Myocyte (in vitro differentiated cells): Measurements from ENCODE around the gene MAPKAPK2. TPM values are rescaled to one million over a fixed set of nuclear protein-coding genes. Genes with fewer than 3 reads are reported as not detected.
A peak's percentile ranks its signal among the peaks of the same experiment; 100 is the strongest.

Experiments
- DNase-seq: peaks from one replicate; pipeline ENCODE4 v3.0.0-alpha.2; 2012; ENCODE audit warnings: low read depth
- total RNA-seq: library from RNA; depleted of rRNA; stranded (reverse); fragments of >200 nt; gene quantifications from 2 replicates; pipeline ENCODE4 v1.2.3, GENCODE V29; 2014

MAPKAPK2 gene
- total RNA-seq, 1 donor from 2014 or later, result 74.5 TPM

DNA sequence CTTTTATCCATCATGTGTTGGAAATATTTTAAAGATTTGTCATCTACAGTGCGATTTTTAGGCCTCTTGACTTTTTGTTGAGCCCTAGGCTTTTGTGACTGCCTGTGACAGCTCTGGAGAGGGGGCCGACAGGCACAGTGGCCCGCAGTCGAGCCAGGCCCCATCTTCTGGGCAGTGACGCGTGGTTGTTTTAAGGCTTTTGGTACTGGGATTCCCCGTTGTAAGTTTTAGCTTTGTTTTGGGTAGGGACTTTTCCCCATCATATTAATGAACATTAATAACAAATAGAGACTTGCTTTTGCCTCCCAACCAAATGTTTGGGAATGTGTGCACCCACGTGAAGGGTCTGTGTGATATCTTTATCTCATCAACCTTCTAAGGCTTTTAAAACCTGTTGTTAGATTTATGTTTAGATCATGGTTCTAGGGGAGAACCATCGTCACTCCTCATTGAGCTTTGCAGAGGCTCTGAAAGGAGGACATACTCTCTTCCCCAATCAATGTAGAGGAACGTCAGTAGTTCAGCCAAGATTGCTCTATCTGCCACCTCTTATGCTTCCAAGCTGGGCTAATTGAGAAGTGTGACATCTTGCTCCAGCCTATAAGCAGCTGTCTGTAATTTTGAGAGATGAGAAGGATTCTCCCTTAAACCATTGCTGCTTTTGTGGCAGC is 34.6 kb downstream of the MAPKAPK2 start:
- DNase-seq, result no peak

- DNase-seq, result no peak
These were observed 36.7 kb downstream of the MAPKAPK2 start for GRCh38 chr1:206721454-206721853.

GRCh38 chr1:206722751-206723461 is 38.2 kb downstream of the MAPKAPK2 start:
- peak; percentile 53 for DNase-seq

DNA sequence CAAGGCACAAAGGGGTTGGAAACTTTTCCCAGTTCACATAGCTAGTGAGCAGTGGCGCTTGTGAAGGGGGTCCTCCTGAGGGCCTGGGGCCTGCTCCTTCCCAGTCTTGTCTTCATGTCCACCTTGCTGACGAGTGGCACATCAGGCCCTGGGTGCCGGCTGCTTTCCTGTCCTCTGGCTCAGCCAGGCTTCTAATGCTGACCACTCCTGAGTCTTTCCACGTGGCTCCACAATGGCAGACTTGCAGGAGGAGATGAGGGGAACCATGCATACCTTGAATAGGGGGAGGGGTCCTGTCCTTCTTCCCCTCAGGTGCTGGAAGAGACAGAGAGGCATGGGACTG is 38.7 kb downstream of the MAPKAPK2 start:
- no peak for DNase-seq

- DNase-seq, result peak; percentile 74
These were observed 39.2 kb downstream of the MAPKAPK2 start for GRCh38 chr1:206723805-206724472.

DNA sequence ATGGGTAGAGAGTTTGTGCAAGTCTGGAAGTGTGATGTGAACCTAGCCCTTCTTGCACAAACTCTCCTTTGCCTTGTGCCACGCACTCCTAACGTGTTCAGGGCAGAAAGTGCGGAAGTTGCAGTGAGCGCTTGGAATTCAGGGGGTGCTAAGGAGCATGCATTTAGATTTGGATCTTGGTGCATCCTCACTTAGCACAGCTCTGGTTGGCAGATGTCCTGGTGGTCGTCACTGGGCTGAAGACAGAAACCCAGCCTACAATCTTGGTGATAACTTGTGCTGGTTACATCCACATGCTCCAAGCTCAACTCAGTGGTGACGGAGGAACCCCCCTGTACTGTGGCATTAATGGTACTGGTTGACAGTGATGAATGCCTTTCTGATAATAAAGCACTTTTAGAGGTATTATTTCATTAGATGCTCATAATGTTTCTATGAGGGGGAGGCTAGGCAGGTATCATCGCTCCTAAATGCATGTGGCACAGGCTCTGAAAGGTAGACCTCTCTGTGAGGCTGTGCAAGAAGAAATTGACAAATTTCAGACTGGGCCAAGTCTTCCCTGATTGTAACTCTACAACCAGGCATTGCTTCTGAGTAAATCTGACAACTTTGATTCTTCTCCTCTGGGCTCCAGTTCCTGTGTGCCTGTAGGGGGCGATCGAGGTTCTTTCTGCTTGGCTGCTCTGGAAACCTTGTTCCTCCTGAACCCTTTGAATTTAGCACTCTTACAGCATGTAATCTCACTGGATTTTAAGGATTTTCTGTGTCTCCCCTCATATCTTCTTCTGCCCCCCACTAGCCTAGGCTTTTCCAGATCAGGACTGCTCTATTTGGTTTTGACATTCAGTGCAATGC is 40.6 kb downstream of the MAPKAPK2 start:
- no peak for DNase-seq

- DNase-seq, result no peak
These were observed 43.4 kb downstream of the MAPKAPK2 start for GRCh38 chr1:206727981-206728696.

GRCh38 chr1:206728697-206728987 is 43.9 kb downstream of the MAPKAPK2 start:
- no peak for DNase-seq

DNA sequence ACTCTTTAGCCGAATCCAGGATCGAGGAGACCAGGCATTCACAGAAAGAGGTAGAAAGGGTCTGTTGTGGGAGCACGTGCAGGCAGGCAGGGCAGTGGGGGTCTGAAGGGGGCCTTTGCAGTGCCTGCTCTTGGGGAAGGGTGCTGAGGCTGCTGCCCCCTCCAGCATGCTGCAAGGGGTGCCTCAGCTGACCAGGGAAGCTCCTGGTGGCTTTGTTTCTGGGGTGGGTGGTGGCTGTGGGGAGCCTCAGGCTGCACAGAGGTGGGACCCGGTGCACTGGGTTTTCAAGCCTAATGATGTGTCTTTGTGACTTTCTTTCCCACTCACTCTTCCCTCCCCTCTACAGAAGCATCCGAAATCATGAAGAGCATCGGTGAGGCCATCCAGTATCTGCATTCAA is 44.3 kb downstream of the MAPKAPK2 start:
- no peak for DNase-seq

- DNase-seq, result no peak
These were observed 44.8 kb downstream of the MAPKAPK2 start for GRCh38 chr1:206729507-206729906.

- no peak for DNase-seq
These were observed 47.8 kb downstream of the MAPKAPK2 start for GRCh38 chr1:206732508-206732907.

DNA sequence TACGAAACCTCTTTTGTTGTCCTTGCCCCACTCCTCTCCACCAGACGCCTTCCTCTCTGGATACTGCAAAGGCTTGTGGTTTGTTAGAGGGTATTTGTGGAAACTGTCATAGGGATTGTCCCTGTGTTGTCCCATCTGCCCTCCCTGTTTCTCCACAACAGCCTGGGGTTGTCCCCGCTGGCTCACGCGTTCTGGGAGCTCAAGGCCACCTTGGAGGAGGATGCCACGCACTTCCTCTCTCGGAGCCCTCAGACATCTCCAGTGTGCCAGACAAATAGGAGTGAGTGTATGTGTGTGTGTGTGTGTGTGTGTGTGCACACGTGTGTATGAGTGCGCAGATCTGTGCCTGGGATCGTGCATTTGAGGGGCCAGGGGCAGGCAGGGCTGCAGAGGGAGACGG is 48.3 kb downstream of the MAPKAPK2 start:
- no peak for DNase-seq

- DNase-seq, result no peak
These were observed 49.9 kb downstream of the MAPKAPK2 start for GRCh38 chr1:206734499-206735142.

GRCh38 chr1:206735553-206736031 is 50.9 kb downstream of the MAPKAPK2 start:
- DNase-seq, result no peak

DNA sequence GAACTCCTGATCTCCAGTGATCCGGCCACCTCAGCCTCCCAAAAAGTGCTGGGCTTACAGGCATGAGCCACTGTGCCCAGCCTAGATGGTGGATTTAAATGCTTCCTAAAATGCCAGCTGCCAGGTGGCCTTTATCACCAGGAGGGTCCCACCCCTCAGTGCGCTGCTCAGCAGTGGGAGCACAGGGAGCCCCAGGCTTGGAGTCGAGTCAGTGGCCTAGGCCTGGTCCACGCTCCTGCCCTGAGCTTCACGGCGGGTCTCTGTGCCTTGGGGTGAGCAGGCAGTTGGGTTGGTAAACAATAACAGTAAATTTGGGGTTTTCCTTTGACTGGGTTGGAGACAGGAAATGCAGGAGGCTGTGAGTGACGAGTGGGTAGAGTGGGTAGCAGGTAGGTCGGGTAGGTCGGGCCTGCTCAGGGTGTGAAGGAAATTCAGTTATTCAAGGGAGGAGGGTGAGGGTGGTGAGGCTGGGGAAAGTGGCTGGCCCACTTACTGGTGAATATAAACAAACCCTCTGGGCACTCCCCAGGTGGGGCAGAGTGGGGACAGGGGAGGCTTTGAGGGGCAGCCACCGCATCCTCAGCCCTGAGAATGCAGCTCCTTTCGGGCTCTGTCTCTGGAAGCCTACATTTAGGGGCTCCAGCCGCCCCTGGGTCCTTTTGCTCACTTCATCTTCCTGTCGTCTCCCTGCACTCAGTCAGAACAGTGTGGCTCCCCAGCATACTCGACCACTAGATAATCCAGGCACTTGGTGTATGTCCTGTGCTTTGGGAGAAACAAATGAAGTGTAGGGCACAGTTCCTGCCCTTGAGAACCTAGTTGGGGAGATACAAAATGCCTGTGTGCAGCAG is 52.4 kb downstream of the MAPKAPK2 start:
- DNase-seq, result no peak

DNA sequence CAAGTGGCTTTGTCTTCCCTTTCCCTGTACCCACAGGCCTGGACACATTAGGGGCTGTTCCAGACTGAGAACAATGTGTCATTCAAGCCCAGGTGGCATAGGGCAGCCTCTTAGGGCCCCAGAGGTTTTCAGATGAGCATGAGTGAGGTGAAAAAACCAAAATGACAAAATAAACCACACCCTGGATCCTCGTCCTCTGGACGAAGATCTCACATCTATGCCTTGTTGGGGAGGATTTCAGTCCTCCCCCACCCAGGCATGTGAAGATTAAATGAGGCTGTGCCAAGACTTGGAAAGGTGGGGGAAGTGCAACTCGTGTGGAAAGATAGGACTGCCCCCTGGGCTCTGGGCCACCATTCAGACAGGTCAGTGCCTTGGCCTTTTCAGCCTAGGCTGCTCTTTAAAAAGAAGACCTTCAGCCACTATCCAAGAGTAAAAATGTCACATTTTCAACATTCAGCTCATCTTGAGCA is 53.1 kb downstream of the MAPKAPK2 start:
- DNase-seq, result no peak

DNA sequence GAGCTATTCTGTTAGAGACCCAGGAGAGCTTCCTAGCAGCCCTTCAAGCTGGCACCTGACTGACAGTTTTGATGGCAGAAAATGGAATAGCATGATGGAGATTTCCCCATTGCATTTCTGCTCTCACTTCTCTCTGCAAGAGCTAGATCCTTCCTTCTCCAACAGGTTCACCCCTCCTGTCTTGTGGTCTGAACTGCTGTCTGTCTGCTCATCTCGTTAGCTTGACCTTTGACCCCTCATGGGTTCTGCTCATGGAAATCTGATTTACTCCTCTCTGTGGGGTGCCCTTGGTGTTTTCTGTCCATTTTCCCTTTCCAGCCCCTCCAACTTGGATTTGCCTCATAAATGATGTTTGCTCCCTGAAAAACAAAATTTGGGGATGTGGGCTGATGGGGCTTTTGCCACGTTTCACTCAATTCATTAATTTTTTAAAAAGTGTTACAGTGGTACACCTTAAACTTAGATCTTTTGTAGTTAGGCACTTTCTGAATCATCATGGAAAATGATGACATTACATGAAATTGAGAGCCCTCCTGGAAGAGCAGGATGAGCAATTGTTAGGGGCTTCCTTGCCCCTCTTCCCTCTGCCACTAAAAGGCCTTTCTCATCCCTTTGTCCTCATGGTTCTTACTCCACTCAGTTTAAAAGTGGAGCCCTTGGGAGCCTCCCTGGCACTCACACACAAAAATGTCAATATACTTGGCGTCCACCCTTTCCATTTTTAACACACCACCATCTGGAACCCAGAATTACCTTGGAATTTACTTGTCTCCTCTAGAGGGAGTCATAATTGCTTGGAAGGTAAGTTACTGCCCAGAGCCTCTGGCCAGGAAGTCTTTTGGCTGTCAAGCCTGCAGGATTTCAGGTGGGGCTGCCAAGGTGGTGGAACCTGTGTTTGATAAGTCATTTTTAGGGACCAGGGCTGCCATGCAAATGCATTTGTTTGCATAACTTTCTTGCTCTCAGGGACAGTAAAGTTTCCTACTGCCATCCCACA is 54.0 kb downstream of the MAPKAPK2 start:
- no peak for DNase-seq

DNA sequence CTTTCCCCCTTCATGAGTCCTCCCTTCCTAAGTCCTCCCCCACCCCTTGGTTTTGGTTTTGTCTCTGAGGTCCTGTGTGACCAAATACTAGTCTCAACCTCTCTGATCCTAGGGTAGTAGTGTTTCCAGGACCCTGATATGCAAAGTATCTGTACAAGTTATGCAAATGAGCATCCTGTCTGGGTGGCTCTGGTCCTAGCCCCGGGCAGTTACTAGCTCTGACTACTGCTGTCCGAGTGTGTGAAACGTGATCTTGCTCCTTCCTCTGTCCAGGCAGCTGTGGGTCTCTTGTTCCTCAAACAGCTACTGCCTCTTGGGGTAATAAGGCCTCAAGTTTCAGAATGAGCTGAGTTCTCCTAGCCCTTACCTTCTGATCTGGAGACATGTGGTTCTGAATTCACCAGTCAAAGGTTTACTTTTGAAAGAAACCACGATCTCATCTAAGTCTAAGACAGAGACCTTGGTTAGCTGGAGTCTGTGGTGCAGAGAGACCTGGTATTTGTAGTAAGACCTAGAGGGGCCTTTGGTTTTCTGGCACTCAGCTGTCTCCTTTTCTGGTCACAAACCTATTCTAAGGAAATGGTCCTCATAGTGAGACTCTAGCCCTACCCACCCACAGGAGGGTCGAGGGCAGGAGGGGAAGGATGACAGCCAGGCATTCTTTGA is 54.8 kb downstream of the MAPKAPK2 start:
- peak; percentile 69 for DNase-seq
